ENCODE results near the gene RBMS2.
A peak's percentile ranks its signal among the peaks of the same experiment; 100 is the strongest.
"Not testable (repeated sequence)": the region's sequence is repeated elsewhere in the genome, so short reads cannot be mapped to it uniquely, and the experiment has no call there.

RBMS2 gene

DNA sequence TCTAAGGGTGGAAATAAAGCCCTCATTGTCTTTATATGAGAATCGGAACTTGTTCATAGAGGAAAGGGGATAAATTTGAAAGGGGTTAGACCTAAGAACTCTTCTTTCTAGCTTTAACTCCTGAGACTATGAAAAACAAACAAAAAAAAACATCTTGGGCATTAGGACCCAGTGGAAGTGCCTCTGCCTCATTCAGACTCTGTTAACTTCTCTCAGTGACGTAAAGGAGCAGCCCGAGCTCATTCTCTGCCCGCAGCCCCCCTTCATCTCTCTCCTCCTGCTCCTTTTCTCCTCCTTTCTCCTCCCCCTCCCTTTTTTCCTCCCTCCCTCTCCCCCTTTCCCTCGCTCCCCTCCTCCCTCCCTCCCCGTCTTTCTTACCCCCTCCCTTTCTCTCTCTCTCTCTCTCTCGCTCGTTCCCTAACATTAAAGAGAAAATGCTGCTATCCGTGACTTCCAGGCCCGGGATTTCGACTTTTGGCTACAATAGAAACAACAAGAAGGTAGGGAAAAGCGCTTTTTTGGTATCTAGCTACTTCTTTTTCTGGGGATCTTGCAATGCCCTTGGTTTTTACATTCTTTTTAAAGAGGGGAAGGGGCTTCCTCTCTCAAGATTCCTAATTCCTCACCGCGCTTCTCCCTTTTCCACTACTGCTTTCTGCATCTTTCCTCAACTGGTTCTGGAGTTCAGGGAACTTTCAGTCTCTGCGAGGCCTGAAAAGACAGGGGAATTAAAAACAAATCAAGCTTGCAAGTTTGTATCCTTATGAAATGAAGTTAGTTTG, at the start of gene RBMS2:
Gene RBMS2 (plus strand): TSS at position 231 of the 782 bp plus-strand sequence. CDS start 204 bp downstream, at position 435.
- DNase-seq = no peak

- no peak for DNase-seq
These were observed 47.2 kb upstream of the RBMS2 start for GRCh38 chr12:56474389-56474788.

DNA sequence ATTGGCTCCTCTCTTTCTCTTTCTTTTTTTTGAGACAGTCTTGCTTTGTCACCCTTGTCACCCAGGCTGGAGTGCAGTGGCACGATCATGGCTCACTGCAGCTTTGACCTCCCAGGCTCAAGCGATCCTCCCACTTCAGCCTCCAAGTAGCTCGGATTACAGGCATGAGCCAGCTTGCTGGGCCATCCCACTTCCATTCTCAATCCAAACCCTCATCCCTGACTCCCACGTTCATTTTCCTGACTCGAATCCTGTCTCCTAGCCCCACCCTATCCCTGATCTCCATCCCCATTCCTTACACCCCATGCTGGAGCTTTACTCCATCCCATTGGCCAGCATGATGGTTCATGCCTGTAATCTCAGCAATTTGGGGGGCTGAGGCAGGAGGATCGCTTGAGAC, 45.5 kb upstream of the RBMS2 start:
- DNase-seq = no peak

- DNase-seq = no peak
These were observed 44.6 kb upstream of the RBMS2 start for GRCh38 chr12:56476972-56477432.

GRCh38 chr12:56477521-56478225, 43.9 kb upstream of the RBMS2 start:
- no peak for DNase-seq

- no peak for DNase-seq
These were observed 42.0 kb upstream of the RBMS2 start for GRCh38 chr12:56479625-56480024.

DNA sequence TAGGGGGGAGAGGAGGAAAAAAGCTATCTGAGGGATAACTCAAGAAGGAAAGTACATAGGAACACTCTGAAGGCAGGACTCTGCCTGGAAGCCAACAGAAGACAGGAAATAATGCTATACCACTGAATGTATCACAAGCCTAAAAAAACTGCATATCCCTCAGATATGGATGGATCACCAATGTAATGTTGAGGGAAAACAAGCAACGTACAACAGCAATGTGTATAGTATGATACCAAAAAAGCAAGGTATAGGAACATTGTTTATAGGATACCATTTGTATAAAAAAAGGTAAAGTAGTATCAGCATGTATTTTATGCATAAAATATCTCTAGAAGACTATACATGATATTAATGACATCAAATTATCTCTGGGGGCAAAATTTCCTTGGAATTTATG, 37.1 kb upstream of the RBMS2 start:
- no peak for DNase-seq

GRCh38 chr12:56486694-56487093, 34.9 kb upstream of the RBMS2 start:
- no peak for DNase-seq

DNA sequence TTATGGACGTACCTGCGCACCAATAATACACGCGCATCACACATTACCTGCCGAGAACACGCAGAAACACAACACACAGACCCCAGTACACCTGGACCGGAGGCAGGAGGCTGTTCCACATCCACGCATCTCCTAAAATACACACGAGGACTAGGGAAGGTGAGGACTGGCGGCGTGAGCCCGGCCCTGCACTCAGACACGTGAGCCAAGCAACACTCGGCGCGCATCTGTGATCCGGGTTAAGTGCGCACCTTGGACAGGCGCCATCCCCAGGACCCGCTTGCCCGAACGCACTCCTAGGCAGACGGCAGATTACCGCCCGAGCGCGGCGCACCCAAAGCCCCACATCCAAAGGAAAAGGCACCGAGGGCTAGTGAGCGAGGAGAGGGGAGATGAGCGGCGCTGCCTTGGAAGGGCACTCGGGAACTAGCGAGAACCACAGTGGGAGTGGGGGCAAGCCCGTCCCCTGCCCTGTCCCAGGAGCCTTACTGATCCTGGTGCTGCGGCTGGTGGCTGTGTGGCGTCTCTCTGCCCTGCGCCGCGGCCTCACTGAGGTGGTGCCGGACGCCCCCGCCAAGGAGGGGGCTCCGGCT, 34.1 kb upstream of the RBMS2 start:
- DNase-seq = peak; percentile 66

- DNase-seq = peak; percentile 89
These were observed 33.3 kb upstream of the RBMS2 start, which contains the start of gene GLS2 for GRCh38 chr12:56488041-56488955. GLS2 (minus strand) TSS chr12:56488161; CDS start chr12:56488118, 43 bp downstream.

- no peak for DNase-seq
These were observed 31.3 kb upstream of the RBMS2 start for GRCh38 chr12:56490360-56490759.

DNA sequence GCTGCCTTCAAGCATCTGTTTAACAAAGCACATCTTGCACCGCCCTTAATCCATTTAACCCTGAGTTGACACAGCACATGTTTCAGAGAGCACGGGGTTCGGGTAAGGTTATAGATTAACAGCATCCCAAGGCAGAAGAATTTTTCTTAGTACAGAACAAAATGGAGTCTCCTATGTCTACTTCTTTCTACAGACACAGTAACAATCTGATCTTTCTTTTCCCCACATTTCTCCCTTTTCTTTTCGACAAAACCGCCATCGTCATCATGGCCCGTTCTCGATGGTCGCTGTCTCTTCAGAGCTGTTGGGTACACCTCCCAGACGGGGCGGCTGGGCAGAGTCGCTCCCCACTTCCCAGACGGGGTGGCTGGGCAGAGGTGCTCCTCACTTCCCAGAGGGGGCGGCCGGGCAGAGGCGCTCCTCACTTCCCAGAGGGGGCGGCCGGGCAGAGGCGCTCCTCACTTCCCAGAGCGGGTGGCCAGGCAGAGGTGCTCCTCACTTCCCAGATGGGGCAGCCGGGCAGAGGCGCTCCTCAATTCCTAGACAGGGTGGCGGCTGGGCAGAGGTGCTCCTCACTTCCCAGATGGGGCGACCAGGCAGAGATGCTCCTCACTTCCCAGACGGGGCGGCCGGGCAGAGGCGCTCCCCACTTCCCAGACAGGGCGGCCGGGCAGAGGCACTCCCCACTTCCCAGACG, 28.1 kb upstream of the RBMS2 start:
- DNase-seq = not testable (repeated sequence)

- DNase-seq = not testable (repeated sequence)
These were observed 27.6 kb upstream of the RBMS2 start for GRCh38 chr12:56494106-56494415.

DNA sequence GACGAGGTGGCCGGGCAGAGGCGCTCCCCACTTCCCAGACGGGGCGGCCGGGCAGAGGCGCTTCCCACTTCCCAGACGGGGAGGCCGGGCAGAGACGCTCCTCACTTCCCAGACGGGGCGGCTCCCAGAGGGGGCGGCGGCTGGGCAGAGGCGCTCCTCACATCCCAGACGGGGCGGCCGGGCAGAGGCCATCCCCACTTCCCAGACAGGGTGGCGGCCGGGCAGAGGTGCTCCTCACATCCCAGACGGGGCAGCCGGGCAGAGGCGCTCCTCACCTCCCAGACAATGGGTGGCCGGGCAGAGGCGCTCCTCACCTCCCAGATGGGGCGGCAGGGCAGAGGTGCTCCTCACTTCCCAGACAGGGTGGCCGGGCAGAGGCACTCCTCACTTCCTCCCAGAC, 27.1 kb upstream of the RBMS2 start:
- not testable (repeated sequence) for DNase-seq

- not testable (repeated sequence) for DNase-seq
These were observed 24.9 kb upstream of the RBMS2 start for GRCh38 chr12:56496704-56497103.

GRCh38 chr12:56498126-56498902, 23.3 kb upstream of the RBMS2 start:
- not testable (repeated sequence) for DNase-seq

GRCh38 chr12:56499452-56499851, 22.2 kb upstream of the RBMS2 start:
- DNase-seq = not testable (repeated sequence)

- not testable (repeated sequence) for DNase-seq
These were observed 21.7 kb upstream of the RBMS2 start for GRCh38 chr12:56499879-56500278.

GRCh38 chr12:56510786-56511185, 10.8 kb upstream of the RBMS2 start:
- no peak for DNase-seq

- DNase-seq = not testable (repeated sequence)
These were observed 7.7 kb upstream of the RBMS2 start for GRCh38 chr12:56514014-56514318.

DNA sequence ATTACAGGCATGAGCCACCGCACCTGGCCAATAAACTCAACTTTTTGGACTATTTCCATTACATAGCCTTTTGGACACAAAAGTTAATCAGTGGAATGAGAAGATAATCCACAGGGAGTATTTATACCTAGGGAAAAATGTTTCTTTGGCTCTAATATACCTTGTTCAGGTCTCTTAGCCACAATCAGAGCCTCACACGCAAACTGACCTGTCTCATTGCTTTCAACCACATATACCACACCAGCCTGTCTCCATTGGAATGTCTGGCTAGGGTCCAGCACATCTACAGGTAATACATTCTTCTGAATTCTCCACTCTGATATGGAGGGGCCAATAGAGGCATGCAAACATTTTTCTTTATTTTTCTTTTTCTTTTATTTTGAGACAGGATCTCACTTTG, 3.8 kb upstream of the RBMS2 start:
- DNase-seq = no peak

Data from NCI-H526 treated with DMSO at 0.1 percent for 48 hours (cell line).